ENCODE measurements around the gene SCG5. TPM values are rescaled to one million over a fixed set of nuclear protein-coding genes. Genes with fewer than 3 reads are reported as not detected.

The SCG5 gene
- total RNA-seq, 1 donor from 2014 or later: 16.5 TPM

GRCh38 chr15:32718821-32719716 lies 77.6 kb downstream of the SCG5 start:
- DNase-seq (ENCODE audit: low spot score) (peak; percentile 75), ATAC-seq (peak; percentile 89)

DNA sequence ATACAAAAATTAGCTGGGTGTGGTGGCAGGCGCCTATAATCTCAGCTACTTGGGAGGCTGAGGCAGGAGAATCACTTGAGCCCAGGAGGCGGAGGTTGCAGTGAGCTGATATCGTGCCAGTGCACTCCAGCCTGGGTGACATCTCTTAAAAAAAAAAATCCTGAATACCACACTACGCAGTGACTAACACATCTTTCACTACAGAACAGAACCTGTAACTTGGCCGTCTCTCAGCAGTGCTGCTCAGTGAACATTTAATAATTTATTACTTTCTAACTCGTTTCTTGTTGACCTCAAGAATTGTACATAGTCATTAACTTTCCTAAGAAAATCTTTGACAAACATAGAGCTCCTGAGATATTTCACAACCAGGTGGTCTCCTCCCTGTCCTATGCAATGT lies 80.1 kb downstream of the SCG5 start:
- ATAC-seq (no peak), DNase-seq (ENCODE audit: low spot score) (no peak)

DNA sequence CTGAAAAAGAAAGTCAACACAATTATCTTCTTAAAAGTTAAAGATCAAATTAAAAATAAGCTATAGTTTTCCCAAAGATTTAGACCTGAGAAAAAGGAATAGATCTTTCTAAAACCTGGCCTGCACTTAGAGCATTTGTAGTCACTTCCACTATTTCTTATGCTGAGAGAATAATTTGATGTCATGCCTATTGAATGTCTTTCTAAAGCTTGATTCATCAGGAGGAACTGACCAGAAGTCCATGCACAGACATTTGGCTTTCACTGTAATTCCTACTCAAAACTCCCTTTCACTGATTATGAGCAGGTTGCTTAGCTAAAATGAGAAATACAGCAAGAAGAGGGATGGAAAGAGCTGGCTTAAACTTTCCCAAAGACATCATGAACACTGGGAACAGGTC lies 80.6 kb downstream of the SCG5 start:
- ATAC-seq (no peak), DNase-seq (ENCODE audit: low spot score) (no peak)

DNA sequence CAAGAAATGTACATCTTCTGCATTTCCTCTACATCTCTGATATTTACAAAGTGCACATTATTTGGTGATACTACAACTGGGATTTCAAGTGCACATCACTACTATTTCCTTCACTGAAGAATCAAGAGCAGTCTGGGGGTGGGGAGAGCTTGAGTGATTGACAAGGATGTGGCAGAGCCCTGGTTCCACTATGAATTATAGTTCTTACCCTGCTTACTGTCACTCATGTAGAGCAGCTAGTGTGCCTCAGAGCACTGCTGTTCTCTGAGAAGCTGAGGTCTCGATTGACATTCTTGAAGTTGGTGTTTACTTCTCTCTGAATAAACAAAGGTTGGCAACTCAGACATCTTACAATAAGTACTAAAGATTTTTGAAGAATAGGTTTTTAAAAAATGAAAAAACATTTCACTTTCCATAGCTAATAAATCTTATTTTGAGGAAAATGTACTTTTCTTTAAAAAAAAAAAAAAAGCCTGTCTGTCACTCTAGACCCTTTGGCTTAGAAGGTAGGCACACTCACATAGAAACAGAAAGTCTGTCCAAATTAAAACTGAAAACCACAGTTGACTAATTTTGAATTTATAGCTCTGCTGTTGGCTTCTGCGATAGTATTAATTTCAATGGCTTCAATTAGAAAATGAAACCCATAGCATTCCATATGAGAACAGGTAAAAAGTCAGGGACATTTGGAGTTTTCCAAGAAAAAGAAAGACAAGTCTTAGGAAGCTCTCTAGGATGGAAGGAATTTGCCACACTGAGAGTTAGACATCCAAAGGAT lies 81.8 kb downstream of the SCG5 start:
- DNase-seq (ENCODE audit: low spot score): no peak
- ATAC-seq: no peak

- DNase-seq (ENCODE audit: low spot score): no peak
- ATAC-seq: no peak
These were observed 88.3 kb downstream of the SCG5 start for GRCh38 chr15:32729700-32730395.

GRCh38 chr15:32730677-32731654 lies 89.5 kb downstream of the SCG5 start:
- DNase-seq (ENCODE audit: low spot score): peak; percentile 75
- ATAC-seq: peak; percentile 74

GRCh38 chr15:32732574-32733157 lies 91.2 kb downstream of the SCG5 start:
- no peak for DNase-seq (ENCODE audit: low spot score)
- ATAC-seq: peak; percentile 92

GRCh38 chr15:32733281-32733680 lies 91.8 kb downstream of the SCG5 start:
- DNase-seq (ENCODE audit: low spot score) (no peak), ATAC-seq (no peak)

DNA sequence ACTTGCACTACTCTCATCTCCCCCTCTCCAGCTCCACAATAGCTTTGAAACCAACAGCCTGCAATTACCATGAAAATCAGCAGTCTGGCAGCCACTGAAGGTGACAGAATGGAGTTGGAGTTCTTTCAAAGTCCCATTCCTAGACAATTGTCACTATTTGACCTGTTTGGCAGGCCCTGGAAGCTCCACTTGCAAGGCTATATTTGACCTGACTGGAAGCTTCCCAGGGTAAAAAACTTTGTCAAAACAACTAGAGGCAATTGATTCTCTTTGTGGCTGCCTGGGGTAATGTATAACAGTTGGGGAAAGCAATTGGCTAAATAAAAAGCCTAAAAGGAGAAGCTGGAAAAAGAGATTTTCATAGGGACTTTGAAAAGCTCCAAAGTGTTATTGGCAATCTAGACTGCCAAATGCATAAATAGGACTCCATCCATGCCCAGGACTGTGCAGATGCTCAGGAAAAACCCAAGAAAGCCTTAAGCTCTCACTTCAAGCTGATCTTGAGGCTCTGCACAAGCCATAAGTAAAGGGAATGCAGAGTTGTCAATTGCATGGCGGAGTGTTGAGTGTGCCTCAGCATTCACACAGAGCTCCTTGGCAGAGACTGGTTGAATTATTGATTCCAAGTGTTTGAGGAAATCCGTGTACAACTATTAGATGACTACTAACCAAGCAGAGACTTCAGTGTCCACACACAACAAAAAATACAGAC lies 94.6 kb downstream of the SCG5 start:
- no peak for DNase-seq (ENCODE audit: low spot score)
- peak; percentile 54 for ATAC-seq

DNA sequence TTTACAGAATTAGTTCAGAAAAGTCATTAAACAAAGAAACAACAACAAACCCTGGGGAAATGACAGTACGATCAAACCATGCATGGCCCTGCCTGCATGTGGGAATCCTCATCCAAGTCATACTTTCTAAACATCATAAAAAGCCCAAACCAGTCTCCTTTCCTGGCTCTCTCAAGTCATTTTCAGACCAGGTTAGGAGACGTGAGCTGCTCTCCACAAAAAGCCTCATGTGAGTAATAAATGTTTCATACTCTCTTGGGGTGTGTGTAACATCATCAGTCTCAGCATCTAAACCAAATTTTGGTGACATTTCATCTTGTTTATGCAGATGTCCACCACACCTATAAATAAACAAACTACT lies 95.2 kb downstream of the SCG5 start:
- ATAC-seq: no peak
- DNase-seq (ENCODE audit: low spot score): no peak

DNA sequence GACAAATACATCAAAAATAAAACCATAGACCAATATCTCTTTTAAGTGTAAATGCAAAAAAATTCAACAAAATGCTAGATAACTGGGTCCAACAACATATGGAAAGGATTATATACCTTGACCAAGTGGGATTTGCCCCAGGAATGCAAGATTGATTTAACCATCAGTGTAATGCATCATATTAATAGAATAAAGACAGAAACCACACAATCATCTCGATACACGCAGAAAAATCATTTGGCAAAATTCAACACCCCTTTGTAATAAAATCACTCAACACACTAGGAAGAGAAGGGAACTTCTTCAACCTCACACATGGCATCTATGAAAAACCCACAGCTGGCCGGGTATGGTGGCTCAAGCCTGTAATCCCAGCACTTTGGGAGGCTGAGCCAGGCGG lies 95.8 kb downstream of the SCG5 start:
- ATAC-seq: no peak
- no peak for DNase-seq (ENCODE audit: low spot score)

- no peak for ATAC-seq
- no peak for DNase-seq (ENCODE audit: low spot score)
These were observed 97.2 kb downstream of the SCG5 start for GRCh38 chr15:32738666-32739065.

DNA sequence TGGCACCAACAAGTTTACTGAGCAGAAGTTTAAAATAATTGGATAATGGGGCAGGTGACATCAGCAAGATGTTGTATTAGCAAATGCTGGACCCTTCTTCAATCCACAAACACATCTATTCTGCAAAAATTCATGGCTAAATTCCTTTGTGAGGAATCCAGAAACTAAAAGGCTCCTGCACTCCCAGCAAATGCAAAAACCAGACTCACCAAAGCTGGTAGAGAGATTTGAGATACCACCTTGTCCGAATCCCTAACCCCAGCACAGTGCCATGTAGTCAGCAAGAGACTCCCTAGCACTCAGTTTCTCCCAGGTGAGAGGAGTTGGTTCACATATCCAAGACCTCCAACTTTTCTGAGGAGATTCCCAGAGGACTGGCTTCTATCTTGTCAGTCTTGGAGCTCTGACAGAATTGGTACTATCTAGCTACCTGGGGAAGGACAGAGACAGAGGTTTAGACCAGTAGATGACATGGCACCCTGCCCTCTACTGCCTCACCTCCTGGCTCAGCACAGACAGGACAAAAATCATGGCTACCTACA lies 98.1 kb downstream of the SCG5 start:
- ATAC-seq: no peak
- DNase-seq (ENCODE audit: low spot score): no peak

- ATAC-seq: no peak
- DNase-seq (ENCODE audit: low spot score): no peak
These were observed 102.1 kb downstream of the SCG5 start for GRCh38 chr15:32743411-32744140.

- no peak for ATAC-seq
- no peak for DNase-seq (ENCODE audit: low spot score)
These were observed 104.8 kb downstream of the SCG5 start for GRCh38 chr15:32746116-32746857.
